A549 (cell line): ENCODE measurements around the gene POLR2B.

Source experiments
- CEBPB ChIP-seq, 2 experiments: fragments of >200 bp in 1 of 2; sonication (Bioruptor Twin) in 1 of 2; formaldehyde crosslinking in 1 of 2; IDR thresholded peaks; 2 replicates each; pipeline ENCODE4 v1.6.1; 2012 to 2016
- CTCF ChIP-seq: fragments of >200 bp; sonication (Bioruptor Twin); formaldehyde crosslinking; IDR thresholded peaks from 3 replicates; pipeline ENCODE4 v1.5.1; 2016
- EHMT2 ChIP-seq: fragments of 200-600 bp; sonication (generic); IDR thresholded peaks from 2 replicates; pipeline ENCODE4 v1.6.1; 2016; ENCODE audit warnings: antibody characterized with exemption, low read depth, mild to moderate bottlenecking, moderate library complexity
- EP300 ChIP-seq, 2 experiments: fragments of >200 bp; sonication (Bioruptor Twin); formaldehyde crosslinking; IDR thresholded peaks; 2 replicates in 1 of 2; 3 replicates in 1 of 2; pipeline ENCODE4 v1.6.1; 2016 to 2017
- ESRRA ChIP-seq: fragments of 150-350 bp; IDR thresholded peaks from 2 replicates; pipeline ENCODE4 v1.6.1; 2014; ENCODE audit warnings: mild to moderate bottlenecking, low read length, borderline replicate concordance
- GATA3 ChIP-seq: IDR thresholded peaks from 2 replicates; pipeline ENCODE4 v1.6.1; 2012; ENCODE audit warnings: borderline replicate concordance
- HMGXB4 ChIP-seq: fragments of 250-450 bp; sonication (Bioruptor Pico); IDR thresholded peaks from 2 replicates; pipeline ENCODE4 v1.5.0; 2021; ENCODE audit warnings: mild to moderate bottlenecking, moderate library complexity, borderline replicate concordance
- KDM1A ChIP-seq: fragments of 200-600 bp; sonication (generic); IDR thresholded peaks from 2 replicates; pipeline ENCODE4 v1.6.1; 2016; ENCODE audit warnings: low read depth, mild to moderate bottlenecking
- NR3C1 ChIP-seq: fragments of >200 bp; sonication (Bioruptor Twin); formaldehyde crosslinking; IDR thresholded peaks from 3 replicates; pipeline ENCODE4 v1.6.1; 2017
- POLR2A ChIP-seq: IDR thresholded peaks from 2 replicates; pipeline ENCODE4 v1.6.1; 2012; ENCODE audit warnings: mild to moderate bottlenecking, low read length
- USF2 ChIP-seq: fragments of 450-650 bp; IDR thresholded peaks from 2 replicates; pipeline ENCODE4 v1.6.1; 2014; ENCODE audit warnings: antibody characterized with exemption

GRCh38 chr4:56972389-56972788 is 6.3 kb upstream of the POLR2B start:
- TF ChIP-seq EP300 (IDR thresholded peaks at IDR 0.05) (no peak), CTCF (no peak), POLR2A (no peak), ESRRA (no peak), GATA3 (no peak), USF2 (no peak), HMGXB4 (CRISPR knock-in tag) (no peak), EHMT2 (no peak), KDM1A (no peak), CEBPB (IDR thresholded peaks at IDR 0.05) (no peak), NR3C1 (no peak)
